Adrenal gland (tissue), 12 donors: ENCODE results near the gene STEAP3. TPM values are rescaled to one million over a fixed set of nuclear protein-coding genes. Genes with fewer than 3 reads are reported as not detected.

ENCODE experiments used
- DNase-seq, 7 donors: peaks; one replicate each; pipeline ENCODE4 v3.0.0-alpha.2; 2019 to 2020
- H3K27ac ChIP-seq, 5 donors: fragments of 200-600 bp; sonication (generic) in 4 of 5; 1 replicate in 3 of 5; 2 replicates in 2 of 5; pipeline versions ENCODE4 v1.5.1 to v1.8.0; 2016 to 2020; ENCODE audit warnings: mild to moderate bottlenecking in 1 of 5
- H3K27me3 ChIP-seq: fragments of 200-600 bp; 2 replicates; pipeline ENCODE4 v1.8.0; 2021
- H3K36me3 ChIP-seq, 2 donors: fragments of 200-600 bp; replicated peaks in 1 of 2; 1 replicate in 1 of 2; 2 replicates in 1 of 2; pipeline versions ENCODE4 v1.5.1 to v1.8.0; 2018 to 2022
- H3K4me1 ChIP-seq, 2 donors: fragments of 200-600 bp; replicated peaks in 1 of 2; 1 replicate in 1 of 2; 2 replicates in 1 of 2; pipeline versions ENCODE4 v1.5.1 to v1.8.0; 2018 to 2021
- H3K4me3 ChIP-seq, 4 donors: fragments of 200-600 bp; sonication (generic) in 3 of 4; one replicate each; pipeline ENCODE4 v1.5.1; 2016 to 2018
- H3K9me3 ChIP-seq, 3 donors: fragments of 200-600 bp; sonication (generic) in 1 of 3; replicated peaks in 1 of 3; 1 replicate in 2 of 3; 2 replicates in 1 of 3; pipeline versions ENCODE4 v1.5.1 to v1.8.0; 2016 to 2021
- CTCF ChIP-seq, 6 experiments: fragments of 450-650 bp in 4 of 6; fragments of 200-600 bp in 2 of 6; sonication (generic) in 1 of 6; IDR thresholded peaks; 1 replicate in 5 of 6; 2 replicates in 1 of 6; pipeline versions ENCODE4 v1.5.1 to v1.8.0; 2016 to 2021; ENCODE audit warnings: antibody characterized with exemption in 6 of 6, mild to moderate bottlenecking in 2 of 6, moderate library complexity in 1 of 6
- POLR2A ChIP-seq, 2 donors: fragments of 450-650 bp; IDR thresholded peaks; one replicate each; pipeline ENCODE4 v1.6.1; 2017; ENCODE audit warnings: antibody characterized with exemption in 2 of 2, mild to moderate bottlenecking in 2 of 2, moderate library complexity in 1 of 2
- WGBS, 4 donors: extraction: QIAGEN DNeasy Blood & Tissue Kit in 2 of 4; methylation state at CpG; one replicate each; pipeline versions ENCODE4 v1.1.5 to v1.1.7; 2013 to 2017; 5-methylcytosine and 5-hydroxymethylcytosine counted together
- intact Hi-C, 2 donors: fragments of 100-400 bp; cut with DNase I; formaldehyde crosslinking; loops; one replicate each; pipeline versions ENCODE4 v1.14.1 to v1.15.0; 2022 to 2023
- polyA plus RNA-seq, 3 donors: library from polyadenylated mRNA; stranded (reverse); fragments of 200-250 nt in 2 of 3; fragments of 350-450 nt in 1 of 3; fragmentation: Illumina TruSeq in 1 of 3; extraction: RNeasy Lipid Tissue Mini Kit (QIAGEN cat#74804) in 1 of 3; gene quantifications; one replicate each; pipeline ENCODE4 v1.2.3, GENCODE V29; 2013 to 2014
- total RNA-seq, 9 donors: library from RNA; depleted of rRNA in 4 of 9; stranded (reverse); fragments of >200 nt in 4 of 9; fragments of 120-200 nt in 1 of 9; fragmentation: NEBNext Ultra II Directional in 1 of 9; extraction: Animal tissue kit (Norgen Biotek cat#: 25700) in 1 of 9; gene quantifications; one replicate each; pipeline versions ENCODE4 v1.1.0 to v1.2.4, GENCODE V29; 2013 to 2023
- donor health status: healthy with polysubstance abuse.
- donor health status: Bipolar disorder and iron deficiency.
- donor health status: DM: yes; HTN: yes; CAD: no.
- donor health status: DM: no; HTN: no; CAD: no.
- donor health status: DM: no; HTN: no; CAD: no.
- donor health status: DM: yes; HTN: yes; CAD: no.

The STEAP3 gene
- total and polyA plus RNA-seq, 12 donors, result 1.3 to 48.2 (median 6.9) TPM

GRCh38 chr2:119234021-119235019 is 10.7 kb downstream of the STEAP3 start:
- intact Hi-C loops, result no loop called here
- no peaks in the 10 kb centered on the region for H3K9me3 ChIP-seq
- peak in 2 of 7 donors; percentile 20 to 26 for DNase-seq
- H3K36me3 ChIP-seq, result no peaks in the 10 kb centered on the region
- no peak overlapping the region for H3K27ac ChIP-seq
- 75 to 94% (median 76%) methylated on average over 7 to 13 of the region's 13 CpGs for WGBS, 4 donors
- TF ChIP-seq POLR2A (IDR thresholded peaks at IDR 0.05) (no peak), CTCF (IDR thresholded peaks at IDR 0.05) (peak in 1 of 6 experiments; percentile 23)
- H3K4me1 ChIP-seq, result no peaks in the 10 kb centered on the region
- no peak overlapping the region for H3K4me3 ChIP-seq
- no peaks in the 10 kb centered on the region for H3K27me3 ChIP-seq

DNA sequence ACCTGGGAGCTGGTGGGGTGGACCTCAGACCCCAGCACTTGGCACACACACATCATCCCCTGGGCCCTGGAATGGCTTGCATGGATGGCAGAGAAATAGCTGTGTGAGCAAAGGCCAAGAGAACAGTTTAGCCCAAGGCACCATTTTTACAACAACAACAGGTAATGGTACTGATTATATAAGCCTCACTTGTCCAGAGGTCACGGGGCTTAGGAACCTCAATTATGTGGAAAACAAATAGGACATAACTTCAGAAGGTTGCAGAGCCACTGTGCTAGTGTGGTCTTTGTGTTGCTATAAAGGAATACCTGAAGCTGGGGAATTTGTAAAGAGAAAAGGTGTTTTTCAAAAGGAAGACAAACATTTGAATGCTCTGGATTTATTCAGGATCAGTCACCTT is 13.2 kb downstream of the STEAP3 start:
- Histone ChIP-seq H3K4me3 (no peak overlapping the region), H3K27ac (no peak overlapping the region), H3K27me3 (no peaks in the 10 kb centered on the region), H3K9me3 (no peaks in the 10 kb centered on the region), H3K36me3 (no peaks in the 10 kb centered on the region), H3K4me1 (peaks cover 11 to 12% of the 10 kb centered on the region in 2 donors)
- TF ChIP-seq CTCF (IDR thresholded peaks at IDR 0.05) (no peak), POLR2A (IDR thresholded peaks at IDR 0.05) (no peak)
- DNase-seq, result no peak
- WGBS, 4 donors, result 91 to 97% (median 95%) methylated on average over 1 of the region's 1 CpG
- intact Hi-C loops, result no loop called here

DNA sequence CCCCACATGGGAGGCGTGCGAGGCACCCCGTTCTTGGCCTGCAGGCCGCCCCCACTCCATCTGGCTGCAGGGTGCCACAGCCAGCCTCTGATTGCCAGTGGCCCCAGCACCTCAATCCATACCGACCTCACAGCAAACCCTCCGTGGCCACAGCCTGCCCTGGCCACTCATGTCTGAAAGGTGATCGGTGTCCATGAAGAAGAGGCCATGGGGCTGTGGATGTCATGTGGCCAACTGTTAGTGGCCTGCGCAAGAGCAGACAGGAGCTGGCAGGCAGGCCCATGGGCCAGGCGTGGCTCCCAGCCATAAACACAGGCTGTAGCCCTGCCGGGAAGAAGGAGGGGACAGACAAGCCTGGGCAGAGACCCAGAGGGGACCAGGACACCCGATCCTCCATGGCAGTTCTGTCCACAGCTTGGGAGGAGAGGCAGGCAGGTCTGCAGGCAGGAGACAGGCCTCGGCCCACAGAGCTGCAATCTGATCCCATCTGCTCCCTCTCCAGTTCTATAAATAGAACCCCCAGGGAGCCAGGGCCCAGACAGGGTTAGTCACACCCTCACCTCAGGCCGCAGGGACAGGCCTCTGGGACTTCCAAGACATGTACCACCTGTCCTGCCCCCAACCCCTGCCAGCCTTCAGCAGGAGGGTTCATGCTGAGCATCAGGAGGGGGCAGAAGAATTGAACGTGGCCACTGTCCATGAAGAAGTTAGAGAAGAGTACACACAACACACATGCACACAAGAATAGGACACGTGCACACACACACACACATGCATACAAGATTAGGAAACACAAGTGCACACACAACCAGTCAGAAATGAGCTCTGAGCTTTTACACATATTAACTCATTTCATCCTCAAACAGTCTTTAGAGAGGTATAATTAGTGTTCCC is 16.9 kb downstream of the STEAP3 start:
- intact Hi-C loops, result no loop called here
- WGBS, 4 donors, result 53 to 72% (median 62%) methylated on average over 11 to 15 of the region's 15 CpGs

More for the DNA sequence above, 16.9 kb downstream of the STEAP3 start:
- H3K27ac ChIP-seq, result peak overlapping the region in 4 of 5 donors; percentile 38 to 85 (median 63)
- no peak overlapping the region for H3K4me3 ChIP-seq
- H3K36me3 ChIP-seq, result no peaks in the 10 kb centered on the region
- peak; percentile 56 to 88 (median 86) for DNase-seq
- TF ChIP-seq POLR2A (IDR thresholded peaks at IDR 0.05), result peak in 1 of 2 donors; percentile 21
- TF ChIP-seq CTCF (IDR thresholded peaks at IDR 0.05), result no peak
- peaks cover 11 to 12% of the 10 kb centered on the region in 2 donors for H3K4me1 ChIP-seq
- H3K27me3 ChIP-seq, result no peaks in the 10 kb centered on the region
- no peaks in the 10 kb centered on the region for H3K9me3 ChIP-seq
